Vagina (tissue), 2 donors: ENCODE data around the gene EXOC6B. TPM values are rescaled to one million over a fixed set of nuclear protein-coding genes. Genes with fewer than 3 reads are reported as not detected.

Experiments used
- DNase-seq, 2 donors: peaks; one replicate each; pipeline ENCODE4 v3.0.0-alpha.2; 2017; ENCODE audit errors: extremely low spot score in 2 of 2
- H3K27ac ChIP-seq: fragments of 200-600 bp; sonication (generic); one replicate; pipeline ENCODE4 v1.5.1; 2019
- H3K27me3 ChIP-seq: fragments of 200-600 bp; sonication (generic); one replicate; pipeline ENCODE4 v1.5.1; 2019
- H3K36me3 ChIP-seq, 2 donors: fragments of 200-600 bp; sonication (generic); one replicate each; pipeline ENCODE4 v1.5.1; 2017 to 2019
- H3K4me1 ChIP-seq: fragments of 200-600 bp; sonication (generic); one replicate; pipeline ENCODE4 v1.5.1; 2019
- H3K4me3 ChIP-seq, 2 donors: fragments of 200-600 bp; sonication (generic); 1 replicate in 1 of 2; 2 replicates in 1 of 2; pipeline ENCODE4 v1.5.1; 2016 to 2019
- H3K9me3 ChIP-seq: fragments of 200-600 bp; sonication (generic); one replicate; pipeline ENCODE4 v1.5.1; 2019
- POLR2A ChIP-seq, 2 donors: fragments of 450-650 bp; IDR thresholded peaks; one replicate each; pipeline ENCODE4 v1.6.1; 2017; ENCODE audit warnings: antibody characterized with exemption in 2 of 2, mild to moderate bottlenecking in 2 of 2, moderate library complexity in 2 of 2
- POLR2AphosphoS5 ChIP-seq, 2 donors: sonication (generic); formaldehyde crosslinking; IDR thresholded peaks; one replicate each; pipeline ENCODE4 v1.9.0; 2017; ENCODE audit warnings: antibody characterized with exemption in 2 of 2, mild to moderate bottlenecking in 2 of 2, low read depth in 1 of 2; ENCODE audit not compliant: insufficient read depth in 1 of 2
- intact Hi-C: fragments of 100-400 bp; cut with DNase I; formaldehyde crosslinking; loops from one replicate; pipeline ENCODE4 v1.15.1; 2023
- total RNA-seq: library from RNA; depleted of rRNA; stranded (reverse); fragments of >200 nt; gene quantifications from one replicate; pipeline ENCODE4 v1.2.3, GENCODE V29; 2016
- TF ChIP-seq, protein P1 (sequence below), 3 experiments: fragments of 450-650 bp in 2 of 3; fragments of 200-600 bp in 1 of 3; sonication (generic) in 1 of 3; IDR thresholded peaks; one replicate each; pipeline ENCODE4 v1.5.1; 2017 to 2019; ENCODE audit warnings: antibody characterized with exemption in 3 of 3, mild to moderate bottlenecking in 2 of 3, moderate library complexity in 2 of 3

Gene EXOC6B
- total RNA-seq, 1 donor from 2014 or later = 41.5 TPM

DNA sequence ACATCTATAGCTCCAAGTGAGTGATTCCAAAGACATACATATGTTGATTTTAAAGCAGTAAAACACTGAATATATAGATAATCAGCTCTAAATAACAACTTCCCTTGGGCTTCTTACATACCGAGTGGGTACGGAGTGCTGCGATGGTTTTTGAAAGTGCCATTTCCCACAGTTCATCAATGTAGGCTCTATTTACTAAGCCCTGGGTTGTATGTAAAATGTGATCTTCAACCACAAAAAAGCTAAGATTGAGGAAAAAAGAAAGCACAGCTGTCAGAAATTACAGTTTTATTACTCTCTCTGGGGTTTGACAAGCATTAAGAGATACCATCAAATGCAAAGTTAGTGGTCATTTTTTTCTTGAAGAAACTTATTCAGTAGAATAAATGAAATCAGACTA is 312.8 kb downstream of the EXOC6B start:
- Histone ChIP-seq H3K4me1 (no peaks in the 10 kb centered on the region), H3K36me3 (no peaks in the 10 kb centered on the region), H3K4me3 (no peak overlapping the region), H3K27ac (no peak overlapping the region), H3K27me3 (no peaks in the 10 kb centered on the region), H3K9me3 (no peaks in the 10 kb centered on the region)
- no peak for DNase-seq
- intact Hi-C loops = no loop called here
- TF ChIP-seq, protein P1, sequence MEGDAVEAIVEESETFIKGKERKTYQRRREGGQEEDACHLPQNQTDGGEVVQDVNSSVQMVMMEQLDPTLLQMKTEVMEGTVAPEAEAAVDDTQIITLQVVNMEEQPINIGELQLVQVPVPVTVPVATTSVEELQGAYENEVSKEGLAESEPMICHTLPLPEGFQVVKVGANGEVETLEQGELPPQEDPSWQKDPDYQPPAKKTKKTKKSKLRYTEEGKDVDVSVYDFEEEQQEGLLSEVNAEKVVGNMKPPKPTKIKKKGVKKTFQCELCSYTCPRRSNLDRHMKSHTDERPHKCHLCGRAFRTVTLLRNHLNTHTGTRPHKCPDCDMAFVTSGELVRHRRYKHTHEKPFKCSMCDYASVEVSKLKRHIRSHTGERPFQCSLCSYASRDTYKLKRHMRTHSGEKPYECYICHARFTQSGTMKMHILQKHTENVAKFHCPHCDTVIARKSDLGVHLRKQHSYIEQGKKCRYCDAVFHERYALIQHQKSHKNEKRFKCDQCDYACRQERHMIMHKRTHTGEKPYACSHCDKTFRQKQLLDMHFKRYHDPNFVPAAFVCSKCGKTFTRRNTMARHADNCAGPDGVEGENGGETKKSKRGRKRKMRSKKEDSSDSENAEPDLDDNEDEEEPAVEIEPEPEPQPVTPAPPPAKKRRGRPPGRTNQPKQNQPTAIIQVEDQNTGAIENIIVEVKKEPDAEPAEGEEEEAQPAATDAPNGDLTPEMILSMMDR (IDR thresholded peaks at IDR 0.05) = no peak
- TF ChIP-seq POLR2AphosphoS5 (IDR thresholded peaks at IDR 0.05; ENCODE audit: insufficient read depth in 1 of 2, low read depth in 1 of 2) = no peak
- TF ChIP-seq POLR2A (IDR thresholded peaks at IDR 0.05) = no peak

DNA sequence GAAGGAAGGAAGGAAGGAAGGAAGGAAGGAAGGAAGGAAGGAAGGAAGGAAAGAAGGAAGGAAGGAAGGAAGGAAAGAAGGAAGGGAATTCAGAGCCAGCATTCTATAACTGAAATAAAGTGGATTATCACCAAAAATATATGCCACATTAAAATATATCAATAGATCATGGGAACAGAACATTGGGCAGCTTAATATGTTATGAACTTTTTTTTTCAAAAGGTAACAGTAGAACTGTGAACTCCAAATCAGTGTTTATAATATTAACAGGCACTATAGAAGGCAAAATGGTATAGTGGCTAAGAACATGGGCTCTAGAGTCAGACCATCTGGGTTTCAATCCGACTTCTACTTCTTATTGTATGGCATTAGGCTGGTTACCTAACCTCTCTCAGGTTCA is 313.5 kb downstream of the EXOC6B start:
- no peaks in the 10 kb centered on the region for H3K36me3 ChIP-seq
- H3K4me3 ChIP-seq = no peak overlapping the region
- intact Hi-C loops = no loop called here
- H3K4me1 ChIP-seq = no peaks in the 10 kb centered on the region
- H3K27me3 ChIP-seq = no peaks in the 10 kb centered on the region
- H3K27ac ChIP-seq = no peak overlapping the region
- H3K9me3 ChIP-seq = no peaks in the 10 kb centered on the region
- DNase-seq = no peak
- TF ChIP-seq, protein P1 (IDR thresholded peaks at IDR 0.05) = no peak
- no peak for TF ChIP-seq POLR2A (IDR thresholded peaks at IDR 0.05)
- TF ChIP-seq POLR2AphosphoS5 (IDR thresholded peaks at IDR 0.05; ENCODE audit: insufficient read depth in 1 of 2, low read depth in 1 of 2) = no peak

DNA sequence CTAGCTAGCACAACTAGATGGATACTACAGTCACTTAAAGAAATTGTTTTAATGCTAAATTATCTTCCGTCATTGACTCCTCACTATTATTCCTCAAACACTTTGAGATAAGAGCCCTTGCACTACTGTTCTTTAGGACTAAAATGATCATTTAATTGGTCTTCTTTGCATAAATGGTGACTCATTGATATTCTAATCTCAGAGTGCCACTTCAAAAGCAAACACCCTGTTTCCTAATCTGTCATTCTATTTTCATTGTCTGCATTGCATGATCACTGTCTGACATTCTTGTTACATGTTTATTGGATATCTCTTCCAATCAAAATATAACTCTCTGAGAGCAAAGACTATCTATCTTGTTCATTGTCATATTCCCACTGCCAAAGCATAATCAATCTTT is 313.9 kb downstream of the EXOC6B start:
- H3K27ac ChIP-seq = no peak overlapping the region
- no peaks in the 10 kb centered on the region for H3K36me3 ChIP-seq
- intact Hi-C loops = no loop called here
- H3K4me1 ChIP-seq = no peaks in the 10 kb centered on the region
- H3K4me3 ChIP-seq = no peak overlapping the region
- no peaks in the 10 kb centered on the region for H3K27me3 ChIP-seq
- DNase-seq = no peak
- TF ChIP-seq, protein P1 (IDR thresholded peaks at IDR 0.05) = no peak
- TF ChIP-seq POLR2A (IDR thresholded peaks at IDR 0.05) (no peak), POLR2AphosphoS5 (IDR thresholded peaks at IDR 0.05; ENCODE audit: insufficient read depth in 1 of 2, low read depth in 1 of 2) (no peak)
- no peaks in the 10 kb centered on the region for H3K9me3 ChIP-seq

DNA sequence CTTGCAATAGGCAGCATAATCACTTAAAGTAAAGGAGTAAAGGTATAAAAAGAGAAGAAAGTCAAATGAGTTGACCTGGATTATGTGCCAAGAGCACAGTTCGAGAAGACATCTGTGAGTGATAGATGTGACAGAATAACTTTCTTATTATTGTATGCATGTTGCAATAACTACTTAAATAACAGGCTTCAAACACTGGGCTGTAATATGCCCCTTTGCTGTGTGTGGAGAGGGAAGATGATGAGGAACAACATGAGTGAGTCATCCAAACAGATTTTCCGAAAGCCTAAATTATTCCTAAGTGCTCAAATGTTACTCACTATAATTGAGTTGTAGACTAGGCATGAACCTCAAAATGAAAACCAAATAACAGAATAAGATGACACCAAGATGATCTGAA is 328.1 kb downstream of the EXOC6B start:
- H3K9me3 ChIP-seq = no peaks in the 10 kb centered on the region
- H3K27ac ChIP-seq = no peak overlapping the region
- intact Hi-C loops = no loop called here
- DNase-seq = no peak
- TF ChIP-seq, protein P1 (IDR thresholded peaks at IDR 0.05) = no peak
- TF ChIP-seq POLR2AphosphoS5 (IDR thresholded peaks at IDR 0.05; ENCODE audit: insufficient read depth in 1 of 2, low read depth in 1 of 2) (no peak), POLR2A (IDR thresholded peaks at IDR 0.05) (no peak)
- H3K4me1 ChIP-seq = no peaks in the 10 kb centered on the region
- H3K27me3 ChIP-seq = no peaks in the 10 kb centered on the region
- H3K36me3 ChIP-seq = no peaks in the 10 kb centered on the region
- H3K4me3 ChIP-seq = no peak overlapping the region

DNA sequence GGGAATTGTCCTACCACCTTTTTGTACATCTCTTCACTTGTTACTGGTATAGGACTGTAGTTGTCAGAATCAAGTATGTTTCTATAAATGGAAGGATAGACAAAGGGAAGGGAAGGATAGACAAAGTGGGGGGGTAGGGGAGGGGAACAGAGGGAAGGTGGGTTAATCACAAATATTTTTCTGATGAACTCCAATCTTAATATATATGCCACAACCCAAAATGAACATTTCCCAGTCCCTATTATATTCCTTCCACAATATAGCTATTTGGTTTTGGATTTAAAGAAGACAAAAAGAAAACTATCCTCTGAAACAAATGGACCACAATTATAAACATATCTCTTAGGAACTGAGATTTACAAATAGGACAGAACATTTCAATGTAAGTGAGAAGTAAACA is 329.4 kb downstream of the EXOC6B start:
- intact Hi-C loops = no loop called here
- Histone ChIP-seq H3K4me1 (no peaks in the 10 kb centered on the region), H3K27me3 (no peaks in the 10 kb centered on the region), H3K4me3 (no peak overlapping the region), H3K36me3 (no peaks in the 10 kb centered on the region), H3K9me3 (no peaks in the 10 kb centered on the region), H3K27ac (no peak overlapping the region)
- DNase-seq = no peak
- no peak for TF ChIP-seq POLR2AphosphoS5 (IDR thresholded peaks at IDR 0.05; ENCODE audit: insufficient read depth in 1 of 2, low read depth in 1 of 2)
- TF ChIP-seq, protein P1 (IDR thresholded peaks at IDR 0.05) = no peak
- TF ChIP-seq POLR2A (IDR thresholded peaks at IDR 0.05) = no peak
